Fibroblast of gingiva (primary cell): Measurements from ENCODE around the gene RNASE3.
"Not testable (repeated sequence)": the region's sequence is repeated elsewhere in the genome, so short reads cannot be mapped to it uniquely, and the experiment has no call there.

Source experiments
- DNase-seq: peaks from one replicate; pipeline ENCODE4 v3.0.0-alpha.2; 2011; ENCODE audit warnings: low read depth

The RNASE3 gene

GRCh38 chr14:20919038-20919756, 28.0 kb downstream of the RNASE3 start:
- not testable (repeated sequence) for DNase-seq

DNA sequence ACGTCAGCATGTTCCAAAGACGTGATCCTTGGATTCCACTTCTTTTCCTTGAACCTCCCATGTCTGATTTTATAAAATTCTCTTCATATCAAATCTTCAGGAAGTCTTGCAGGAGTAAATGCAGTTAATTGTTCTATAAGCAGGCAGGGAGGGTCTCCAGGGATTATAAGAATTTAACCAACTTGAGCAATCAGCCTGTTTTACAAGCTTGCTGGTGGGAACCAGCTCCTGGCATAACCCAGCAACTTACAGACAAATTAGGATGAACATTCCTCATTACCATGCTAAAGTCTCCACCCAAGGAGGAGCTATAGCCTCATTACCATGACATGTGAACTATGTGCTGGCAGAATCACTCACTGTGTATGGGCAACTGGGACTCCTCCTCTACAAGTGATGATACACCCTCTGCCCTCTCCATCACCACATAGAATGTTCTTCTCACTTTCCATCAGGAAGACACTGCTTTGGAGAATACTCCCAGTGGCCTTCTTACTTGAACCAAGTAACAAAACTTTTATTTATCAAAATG, 32.6 kb downstream of the RNASE3 start:
- not testable (repeated sequence) for DNase-seq

GRCh38 chr14:20934148-20934762, 43.1 kb downstream of the RNASE3 start:
- no peak for DNase-seq

DNA sequence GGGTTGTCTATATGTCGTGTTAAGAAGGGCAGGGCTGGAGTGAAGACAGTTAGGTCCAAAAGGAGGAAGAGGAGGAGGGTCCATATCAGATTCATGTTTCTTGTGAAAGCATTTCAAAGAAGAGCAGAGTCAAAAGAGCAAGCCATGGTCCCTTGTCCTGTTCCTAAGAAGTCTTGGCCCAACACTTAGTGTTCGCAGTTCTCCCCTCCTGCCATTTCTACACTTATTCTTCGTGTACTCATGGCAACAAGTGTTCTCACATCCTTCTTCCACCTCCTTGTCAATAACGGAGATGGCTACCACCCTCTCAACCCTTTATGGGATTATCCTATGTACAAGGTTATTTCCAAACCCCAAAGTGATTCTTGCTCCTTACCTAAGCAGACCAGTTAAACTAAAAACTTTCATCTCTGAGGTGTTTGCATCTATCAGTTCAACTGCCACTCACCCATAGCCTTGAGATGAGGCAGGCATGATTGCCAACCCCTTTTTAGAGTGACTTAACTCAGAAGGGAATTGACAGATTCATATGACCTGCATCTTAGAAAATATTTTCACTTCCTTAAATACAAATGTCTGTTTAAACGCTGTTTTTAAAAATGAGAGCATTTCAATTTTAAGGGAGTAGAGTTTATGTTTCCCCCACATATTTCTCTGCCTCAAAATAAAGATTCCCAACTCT, 44.3 kb downstream of the RNASE3 start:
- DNase-seq = no peak
